GM23338 (cell line): ENCODE measurements around the gene DIAPH1. TPM values are rescaled to one million over a fixed set of nuclear protein-coding genes. Genes with fewer than 3 reads are reported as not detected.

Experiments used
- ATAC-seq: fragments of 200-7000 bp; cut with Tn5 transposase; 3 replicates; pipeline ENCODE4 v1.9.1; 2020
- DNase-seq: peaks from one replicate; pipeline ENCODE4 v3.0.0-alpha.2; 2015; ENCODE audit warnings: low spot score
- H2AFZ ChIP-seq: fragments of 200-600 bp; sonication (generic); 2 replicates; pipeline ENCODE4 v1.8.0; 2016; ENCODE audit warnings: antibody characterized with exemption, mild to moderate bottlenecking, moderate library complexity
- H3F3A ChIP-seq: fragments of 200-600 bp; sonication (generic); replicated peaks from 2 replicates; pipeline ENCODE4 v1.8.0; 2017; ENCODE audit warnings: antibody characterized with exemption, mixed run types, low read depth
- H3K27ac ChIP-seq: fragments of 200-600 bp; sonication (generic); 2 replicates; pipeline ENCODE4 v1.6.1; 2016; ENCODE audit warnings: low read depth
- H3K27me3 ChIP-seq: fragments of 200-600 bp; sonication (generic); 2 replicates; pipeline ENCODE4 v1.8.0; 2016; ENCODE audit warnings: mild to moderate bottlenecking, mixed run types, moderate library complexity; ENCODE audit not compliant: insufficient read depth
- H3K36me3 ChIP-seq: fragments of 200-600 bp; sonication (generic); 2 replicates; pipeline ENCODE4 v1.8.0; 2016; ENCODE audit warnings: mild to moderate bottlenecking; ENCODE audit not compliant: insufficient read depth
- H3K4me1 ChIP-seq: fragments of 200-600 bp; sonication (generic); 2 replicates; pipeline ENCODE4 v1.8.0; 2016; ENCODE audit warnings: mild to moderate bottlenecking, moderate library complexity; ENCODE audit not compliant: insufficient read depth
- H3K4me2 ChIP-seq: fragments of 200-600 bp; sonication (generic); 2 replicates; pipeline ENCODE4 v1.7.1; 2017; ENCODE audit warnings: mixed run types
- H3K4me3 ChIP-seq: fragments of 200-600 bp; sonication (generic); 2 replicates; pipeline ENCODE4 v1.6.1; 2016; ENCODE audit warnings: mixed run types
- H3K79me2 ChIP-seq: fragments of 200-600 bp; sonication (generic); replicated peaks from 2 replicates; pipeline ENCODE4 v1.8.0; 2017; ENCODE audit warnings: mild to moderate bottlenecking; ENCODE audit not compliant: insufficient read depth
- H3K9me2 ChIP-seq: fragments of 200-600 bp; sonication (generic); 2 replicates; pipeline ENCODE4 v1.8.0; 2017; ENCODE audit not compliant: insufficient read depth
- H4K20me1 ChIP-seq: fragments of 200-600 bp; sonication (generic); replicated peaks from 2 replicates; pipeline ENCODE4 v1.8.0; 2017; ENCODE audit warnings: mild to moderate bottlenecking; ENCODE audit not compliant: insufficient read depth
- H3K27ac Mint-ChIP-seq: 2 replicates; pipeline ENCODE4 v1.8.0; 2020; ENCODE audit warnings: inconsistent platforms, mild to moderate bottlenecking, moderate library complexity, mixed read lengths
- H3K27me3 Mint-ChIP-seq: 3 replicates; pipeline ENCODE4 v1.8.0; 2022; ENCODE audit warnings: low read depth, mild to moderate bottlenecking, moderate library complexity, mixed read lengths, inconsistent platforms; ENCODE audit not compliant: insufficient read depth, poor library complexity
- H3K36me3 Mint-ChIP-seq: 3 replicates; pipeline ENCODE4 v1.8.0; 2021; ENCODE audit warnings: low read depth, mild to moderate bottlenecking, inconsistent platforms, moderate library complexity, mixed read lengths
- H3K4me1 Mint-ChIP-seq: 3 replicates; pipeline ENCODE4 v1.8.0; 2020; ENCODE audit warnings: mild to moderate bottlenecking, inconsistent platforms, mixed read lengths
- H3K4me3 Mint-ChIP-seq: 3 replicates; pipeline ENCODE4 v1.8.0; 2021; ENCODE audit warnings: moderate library complexity, mild to moderate bottlenecking, inconsistent platforms, mixed read lengths
- H3K9me3 Mint-ChIP-seq: 3 replicates; pipeline ENCODE4 v1.8.0; 2020; ENCODE audit warnings: moderate library complexity, mild to moderate bottlenecking, inconsistent platforms, mixed read lengths
- CREB1 ChIP-seq: fragments of 250-450 bp; sonication (Bioruptor Pico); IDR thresholded peaks from 2 replicates; pipeline ENCODE4 v1.5.0; 2020; ENCODE audit warnings: low read depth, mild to moderate bottlenecking, moderate library complexity
- CTCF ChIP-seq, 2 experiments: fragments of 200-600 bp in 1 of 2; sonication (generic) in 1 of 2; conservative IDR thresholded peaks; 2 replicates each; pipeline versions ENCODE4 v1.5.1 to v1.6.1; 2016 to 2017; ENCODE audit warnings: antibody characterized with exemption in 2 of 2, low read depth in 2 of 2, mild to moderate bottlenecking in 2 of 2, moderate library complexity in 1 of 2
- ETS1 ChIP-seq: IDR thresholded peaks from 2 replicates; pipeline ENCODE4 v1.6.1; 2016; ENCODE audit warnings: antibody characterized with exemption
- EZH2 ChIP-seq: fragments of 200-600 bp; sonication (generic); IDR thresholded peaks from one replicate; pipeline ENCODE4 v1.8.0; 2017; ENCODE audit warnings: antibody characterized with exemption, mild to moderate bottlenecking, low read depth; ENCODE audit not compliant: unreplicated experiment
- EZH2phosphoT487 ChIP-seq: fragments of 200-600 bp; sonication (generic); IDR thresholded peaks from one replicate; pipeline ENCODE4 v1.8.1; 2018; ENCODE audit warnings: antibody characterized with exemption; ENCODE audit not compliant: unreplicated experiment
- JUNB ChIP-seq: IDR thresholded peaks from one replicate; pipeline ENCODE4 v1.6.1; 2016; ENCODE audit warnings: antibody characterized with exemption; ENCODE audit not compliant: unreplicated experiment
- NANOG ChIP-seq: IDR thresholded peaks from 2 replicates; pipeline ENCODE4 v1.6.1; 2016; ENCODE audit warnings: antibody characterized with exemption, borderline replicate concordance
- POLR2AphosphoS5 ChIP-seq: IDR thresholded peaks from 2 replicates; pipeline ENCODE4 v1.6.1; 2016; ENCODE audit warnings: antibody characterized with exemption, low read depth
- STAT1 ChIP-seq: IDR thresholded peaks from one replicate; pipeline ENCODE4 v1.6.1; 2016; ENCODE audit warnings: antibody characterized with exemption; ENCODE audit not compliant: unreplicated experiment
- polyA plus RNA-seq: library from polyadenylated mRNA; unstranded; fragments of >200 nt; fragmentation: Nextera tagmentation; extraction: Ambion mirVana; gene quantifications from 2 replicates; pipeline ENCODE4 v1.2.1, GENCODE V29; 2016
- total RNA-seq: library from RNA; depleted of rRNA; stranded (reverse); fragments of >200 nt; shearing (Covaris generic); gene quantifications from 2 replicates; pipeline ENCODE4 v1.2.3, GENCODE V29; 2014
- TF ChIP-seq, protein P1 (sequence below): IDR thresholded peaks from one replicate; pipeline ENCODE4 v1.6.1; 2018; ENCODE audit warnings: antibody characterized with exemption; ENCODE audit not compliant: unreplicated experiment

The DIAPH1 gene
- total and polyA plus RNA-seq, 2 experiments from 2014 or later, result 42.9 to 104 TPM

- H3K79me2 ChIP-seq, result no peaks in the 10 kb centered on the region
- no peak within 1 kb of the TSS for H3K27ac Mint-ChIP-seq
Measured at GRCh38 chr5:141488591-141489561, 129.9 kb downstream of the DIAPH1 start, which contains the start of gene PCDHGC5. Gene PCDHGC5 (plus strand): TSS chr5:141489081. CDS start chr5:141489241, 160 bp downstream.

DNA sequence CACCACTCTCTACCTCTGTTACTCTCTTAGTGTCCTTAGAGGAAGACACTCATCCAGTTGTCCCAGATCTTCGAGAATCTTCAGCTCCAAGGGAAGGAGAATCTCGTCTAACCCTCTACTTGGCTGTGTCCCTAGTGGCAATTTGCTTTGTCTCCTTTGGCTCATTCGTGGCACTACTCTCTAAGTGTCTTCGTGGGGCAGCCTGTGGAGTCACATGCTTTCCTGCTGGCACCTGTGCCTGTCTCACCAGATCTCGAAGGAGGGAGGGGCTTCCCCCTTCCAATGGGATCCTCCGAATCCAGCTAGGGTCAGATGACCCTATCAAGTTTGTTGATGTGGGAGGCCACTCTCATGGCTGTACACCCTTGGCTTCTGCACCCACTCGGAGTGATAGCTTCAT lies 131.7 kb downstream of the DIAPH1 start:
- no peak for ATAC-seq
- Histone ChIP-seq H3K4me3 (no peak overlapping the region), H2AFZ (no peak overlapping the region), H3K36me3 (no peaks in the 10 kb centered on the region), H3K79me2 (0 out of 2 replicates have a peak, but pooled peaks cover 2% of the 10 kb centered on the region), H3K27ac (no peak overlapping the region), H3K4me1 (peaks cover 31% of the 10 kb centered on the region), H3K27me3 (peaks cover 55% of the 10 kb centered on the region), H3K4me2 (no peak overlapping the region), H3K9me2 (no peaks in the 10 kb centered on the region), H3F3A (no peaks in the 10 kb centered on the region), H4K20me1 (peaks cover 3% of the 10 kb centered on the region; the same call in 1 of the 2 replicates)
- no peak overlapping the region for H3K4me3 Mint-ChIP-seq
- peaks cover 17% of the 10 kb centered on the region for H3K36me3 Mint-ChIP-seq
- peaks cover 52% of the 10 kb centered on the region for H3K27me3 Mint-ChIP-seq
- H3K9me3 Mint-ChIP-seq, result no peaks in the 10 kb centered on the region
- H3K4me1 Mint-ChIP-seq, result peaks cover 51% of the 10 kb centered on the region
- H3K27ac Mint-ChIP-seq, result no peak overlapping the region
- DNase-seq, result no peak
- TF ChIP-seq STAT1 (no peak), EZH2 (no peak), CREB1 (no peak), ETS1 (no peak), CTCF (conservative IDR thresholded peaks at IDR 0.05; ENCODE audit: low read depth in 2 of 2) (no peak), JUNB (no peak), POLR2AphosphoS5 (no peak), EZH2phosphoT487 (no peak), NANOG (no peak)
- TF ChIP-seq, protein P1, sequence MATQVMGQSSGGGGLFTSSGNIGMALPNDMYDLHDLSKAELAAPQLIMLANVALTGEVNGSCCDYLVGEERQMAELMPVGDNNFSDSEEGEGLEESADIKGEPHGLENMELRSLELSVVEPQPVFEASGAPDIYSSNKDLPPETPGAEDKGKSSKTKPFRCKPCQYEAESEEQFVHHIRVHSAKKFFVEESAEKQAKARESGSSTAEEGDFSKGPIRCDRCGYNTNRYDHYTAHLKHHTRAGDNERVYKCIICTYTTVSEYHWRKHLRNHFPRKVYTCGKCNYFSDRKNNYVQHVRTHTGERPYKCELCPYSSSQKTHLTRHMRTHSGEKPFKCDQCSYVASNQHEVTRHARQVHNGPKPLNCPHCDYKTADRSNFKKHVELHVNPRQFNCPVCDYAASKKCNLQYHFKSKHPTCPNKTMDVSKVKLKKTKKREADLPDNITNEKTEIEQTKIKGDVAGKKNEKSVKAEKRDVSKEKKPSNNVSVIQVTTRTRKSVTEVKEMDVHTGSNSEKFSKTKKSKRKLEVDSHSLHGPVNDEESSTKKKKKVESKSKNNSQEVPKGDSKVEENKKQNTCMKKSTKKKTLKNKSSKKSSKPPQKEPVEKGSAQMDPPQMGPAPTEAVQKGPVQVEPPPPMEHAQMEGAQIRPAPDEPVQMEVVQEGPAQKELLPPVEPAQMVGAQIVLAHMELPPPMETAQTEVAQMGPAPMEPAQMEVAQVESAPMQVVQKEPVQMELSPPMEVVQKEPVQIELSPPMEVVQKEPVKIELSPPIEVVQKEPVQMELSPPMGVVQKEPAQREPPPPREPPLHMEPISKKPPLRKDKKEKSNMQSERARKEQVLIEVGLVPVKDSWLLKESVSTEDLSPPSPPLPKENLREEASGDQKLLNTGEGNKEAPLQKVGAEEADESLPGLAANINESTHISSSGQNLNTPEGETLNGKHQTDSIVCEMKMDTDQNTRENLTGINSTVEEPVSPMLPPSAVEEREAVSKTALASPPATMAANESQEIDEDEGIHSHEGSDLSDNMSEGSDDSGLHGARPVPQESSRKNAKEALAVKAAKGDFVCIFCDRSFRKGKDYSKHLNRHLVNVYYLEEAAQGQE, result no peak

More at GRCh38 chr5:141488591-141489561, 129.9 kb downstream of the DIAPH1 start, which contains the start of gene PCDHGC5:
- DNase-seq (no peak), ATAC-seq (no peak)
- H2AFZ ChIP-seq, result no peak within 1 kb of the TSS
- H3K9me2 ChIP-seq, result no peaks in the 10 kb centered on the region
- Mint-ChIP-seq H3K4me3 (no peak within 1 kb of the TSS), H3K36me3 (peaks cover 17% of the 10 kb centered on the region), H3K9me3 (no peaks in the 10 kb centered on the region), H3K4me1 (peaks cover 46% of the 10 kb centered on the region), H3K27me3 (peaks cover 67% of the 10 kb centered on the region)
- no peak within 1 kb of the TSS for H3K4me3 ChIP-seq
- no peak within 1 kb of the TSS for H3K4me2 ChIP-seq
- H3K4me1 ChIP-seq, result peaks cover 24% of the 10 kb centered on the region
- peaks cover 3% of the 10 kb centered on the region; the same call in 1 of the 2 replicates for H4K20me1 ChIP-seq
- H3K27me3 ChIP-seq, result peaks cover 72% of the 10 kb centered on the region
- 0 out of 2 replicates have a peak, but pooled peaks cover 3% of the 10 kb centered on the region for H3F3A ChIP-seq
- no peak within 1 kb of the TSS for H3K27ac ChIP-seq
- H3K36me3 ChIP-seq, result no peaks in the 10 kb centered on the region
- TF ChIP-seq CTCF (conservative IDR thresholded peaks at IDR 0.05; ENCODE audit: low read depth in 2 of 2) (no peak), NANOG (no peak), EZH2phosphoT487 (no peak)
